Measurements from ENCODE around the gene NLE1.

DNA sequence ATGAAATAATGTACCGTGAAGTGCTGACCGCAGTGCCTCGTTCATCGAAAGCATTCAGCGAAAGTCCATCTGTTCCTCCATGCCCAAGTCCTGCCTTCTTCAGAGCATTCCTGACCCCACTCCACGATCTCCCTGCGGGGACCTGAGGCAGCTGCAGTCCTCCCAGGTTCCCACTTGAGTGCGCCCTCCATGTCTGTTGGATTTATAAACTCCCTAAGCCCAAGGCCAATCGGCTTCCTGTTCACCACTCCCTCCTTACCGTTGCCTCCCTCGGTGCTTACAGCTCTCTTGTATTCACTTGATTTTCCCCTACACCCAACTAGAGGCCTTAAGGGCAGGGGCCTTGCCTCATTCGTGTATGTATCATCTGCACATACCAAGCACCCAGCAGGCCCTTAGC, 25.3 kb downstream of the NLE1 start:
- no peak for TF ChIP-seq GATA2 (IDR thresholded peaks at IDR 0.05; ENCODE audit: low read depth, low read length)
- TF ChIP-seq GATA3 (IDR thresholded peaks at IDR 0.05; ENCODE audit: low read depth, low read length): no peak
